GM18511 (cell line): Measurements from ENCODE around the gene SPINDOC.
"Not testable (repeated sequence)": the region's sequence is repeated elsewhere in the genome, so short reads cannot be mapped to it uniquely, and the experiment has no call there.

ENCODE experiments used
- ATAC-seq: cut with Tn5 transposase; IDR thresholded peaks from one replicate; pipeline ENCODE4 v1.9.1; 2021; ENCODE audit warnings: mild to moderate bottlenecking, moderate library complexity; ENCODE audit not compliant: unreplicated experiment

Gene SPINDOC

DNA sequence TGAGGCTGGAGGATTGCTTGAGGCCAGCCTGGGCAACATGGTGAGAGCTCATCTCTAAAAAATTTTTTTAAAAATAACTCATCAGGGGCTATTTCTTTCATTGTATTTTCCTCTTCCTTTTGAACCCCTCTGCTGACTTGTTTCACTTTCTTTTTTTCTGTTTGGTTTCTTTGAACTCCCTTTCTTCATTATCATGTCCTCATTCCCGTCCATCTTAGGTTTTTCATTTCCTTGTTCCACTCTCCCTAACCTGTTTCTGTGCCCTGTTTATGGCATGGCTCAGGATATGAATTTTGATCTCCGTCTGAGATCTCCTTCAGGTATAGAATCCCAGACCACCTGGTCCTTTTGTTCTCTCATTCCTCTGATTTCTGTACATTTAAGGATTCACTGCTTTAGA, 38.1 kb downstream of the SPINDOC start:
- ATAC-seq = no peak

GRCh38 chr11:63853476-63853875, 40.2 kb downstream of the SPINDOC start:
- no peak for ATAC-seq

DNA sequence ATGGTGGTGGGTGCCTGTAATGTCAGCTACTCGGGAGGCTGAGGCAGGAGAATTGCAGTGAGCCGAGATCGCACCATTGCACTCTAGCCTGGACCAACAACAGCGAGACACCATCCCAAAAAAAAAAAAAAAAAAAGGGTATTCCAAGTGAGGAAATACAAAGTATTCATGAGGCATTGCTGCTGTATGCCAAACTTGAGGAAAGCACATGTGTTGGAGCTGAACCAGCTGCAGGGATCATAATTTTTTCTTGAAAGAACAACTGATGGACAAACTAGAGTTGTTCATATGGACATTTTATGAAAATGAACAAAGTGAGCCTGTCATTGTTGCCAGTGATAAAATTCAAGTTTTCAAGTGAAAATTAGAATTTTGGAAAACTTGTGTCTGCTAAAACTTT, 41.4 kb downstream of the SPINDOC start:
- no peak for ATAC-seq

DNA sequence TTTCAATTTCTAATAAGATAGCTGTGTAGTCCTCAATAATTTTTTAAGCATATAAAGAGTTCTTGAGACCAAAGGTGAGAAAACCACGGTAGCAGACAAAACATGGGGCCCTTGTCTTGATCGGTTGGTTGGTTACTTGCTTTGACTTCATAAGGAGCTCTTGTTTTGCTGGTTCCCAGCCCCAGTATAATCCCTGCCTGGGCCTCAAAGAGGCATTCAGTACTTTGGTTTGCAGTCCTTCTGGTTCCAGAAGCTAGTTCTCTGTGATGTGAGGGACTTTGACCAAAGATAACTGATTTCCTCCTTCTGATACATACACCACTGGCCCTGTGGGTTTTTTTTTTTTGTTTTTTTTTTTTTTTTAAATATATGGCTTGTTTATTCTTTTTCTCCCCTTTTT, 42.7 kb downstream of the SPINDOC start:
- no peak for ATAC-seq

GRCh38 chr11:63858628-63859550, 45.6 kb downstream of the SPINDOC start:
- ATAC-seq = no peak

GRCh38 chr11:63862923-63863322, 49.7 kb downstream of the SPINDOC start:
- no peak for ATAC-seq

- ATAC-seq = not testable (repeated sequence)
Measured at GRCh38 chr11:63863620-63864019, 50.4 kb downstream of the SPINDOC start.

DNA sequence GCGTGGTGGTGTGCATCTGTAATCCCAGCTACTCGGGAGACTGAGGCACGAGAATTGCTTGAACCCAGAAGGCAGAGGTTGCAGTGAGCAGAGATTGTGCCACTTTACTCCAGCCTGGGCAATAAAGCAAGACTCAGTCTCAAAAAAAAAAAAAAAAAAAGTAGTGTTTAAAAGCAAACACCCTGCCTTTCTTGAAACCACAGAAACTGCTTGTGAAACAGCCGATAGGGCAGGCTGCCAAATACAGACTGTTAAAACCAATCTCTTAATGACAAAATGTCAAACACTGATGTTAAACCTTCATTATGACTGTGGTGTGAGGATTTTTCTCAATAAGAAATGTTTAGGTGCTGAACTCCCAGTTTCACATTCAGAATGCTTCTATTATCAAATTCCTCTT, 53.0 kb downstream of the SPINDOC start:
- no peak for ATAC-seq

DNA sequence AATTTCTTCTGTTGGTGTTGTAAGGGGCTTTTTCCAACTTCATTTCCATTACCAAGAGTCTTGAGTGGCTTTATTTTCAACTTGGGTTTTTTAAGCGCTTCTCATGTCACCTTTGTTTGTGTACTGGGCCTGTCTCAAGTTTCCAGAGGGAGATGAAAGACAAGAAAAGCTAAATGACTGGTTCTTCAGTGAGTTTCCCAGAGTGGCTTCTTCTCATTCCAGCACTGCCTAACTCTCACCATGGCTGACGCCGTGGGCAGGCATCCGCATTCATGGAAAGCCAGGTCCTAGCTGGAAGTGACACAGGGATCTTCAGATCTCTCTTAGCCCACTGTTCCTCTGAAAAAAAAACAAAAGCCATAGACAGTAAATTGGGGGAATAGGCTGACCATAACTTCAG, 54.3 kb downstream of the SPINDOC start:
- ATAC-seq = no peak

- no peak for ATAC-seq
Measured at GRCh38 chr11:63868399-63869064, 55.3 kb downstream of the SPINDOC start.

DNA sequence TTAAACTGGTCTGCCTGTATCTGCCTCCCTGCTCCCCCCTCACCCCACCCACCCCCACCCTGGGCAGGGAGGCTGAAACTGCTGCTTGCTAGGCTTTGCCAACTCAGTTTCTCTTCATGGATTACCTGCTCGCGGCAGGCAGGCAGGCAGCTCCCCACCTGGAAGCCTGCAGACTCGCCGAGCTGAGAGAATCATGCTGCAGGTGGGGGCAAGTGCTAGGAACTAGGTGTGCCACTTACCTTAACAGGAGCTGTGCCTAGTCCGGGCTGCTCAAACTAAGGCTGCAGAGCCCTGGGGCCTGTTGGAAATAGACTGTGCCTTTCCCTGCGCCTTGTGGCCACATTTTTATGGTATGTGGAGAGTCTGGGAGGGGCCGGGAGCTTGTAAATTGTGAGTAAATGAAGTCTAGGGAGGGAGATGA, 55.9 kb downstream of the SPINDOC start:
- no peak for ATAC-seq

- no peak for ATAC-seq
Measured at GRCh38 chr11:63869683-63870082, 56.4 kb downstream of the SPINDOC start.

DNA sequence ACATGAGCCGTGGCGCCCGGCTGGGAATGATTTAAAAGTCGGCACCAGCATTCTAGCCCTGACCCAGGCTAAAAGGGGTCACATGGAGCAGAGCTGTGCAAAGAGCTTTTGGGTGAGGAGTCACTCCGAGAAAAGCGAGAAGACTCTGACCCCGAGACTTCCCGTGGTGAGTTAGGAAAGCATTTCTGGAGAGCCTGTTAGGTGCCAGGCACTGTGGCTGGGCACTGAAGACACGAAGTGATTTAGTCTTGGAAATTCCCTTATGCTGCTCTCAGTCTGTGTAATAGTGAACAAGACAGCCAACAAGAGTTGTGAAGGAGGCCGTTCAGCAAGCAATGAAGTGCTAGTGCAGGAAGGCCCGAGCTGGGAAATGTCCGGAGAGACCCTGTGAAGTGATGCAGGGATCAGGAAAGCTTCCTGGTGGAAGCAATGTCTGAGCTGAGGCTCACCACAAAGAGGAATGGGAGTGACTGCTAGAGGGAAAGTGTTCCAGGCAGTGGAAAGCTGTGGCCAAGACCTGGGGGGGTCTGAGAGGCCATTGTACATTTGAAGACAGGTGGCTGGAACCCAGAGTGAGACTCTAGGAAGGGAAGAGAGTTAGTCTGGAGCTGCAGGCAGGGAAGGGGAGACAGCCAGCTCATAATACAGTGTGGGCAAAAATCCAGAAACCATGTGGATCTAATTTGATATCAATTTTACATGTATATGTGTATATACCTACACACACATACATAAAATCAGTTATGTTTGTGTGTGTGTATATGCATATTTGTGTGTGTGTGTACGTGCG, 57.3 kb downstream of the SPINDOC start:
- ATAC-seq = no peak

- ATAC-seq = peak; percentile 96
Measured at GRCh38 chr11:63871962-63872799, 58.9 kb downstream of the SPINDOC start.

DNA sequence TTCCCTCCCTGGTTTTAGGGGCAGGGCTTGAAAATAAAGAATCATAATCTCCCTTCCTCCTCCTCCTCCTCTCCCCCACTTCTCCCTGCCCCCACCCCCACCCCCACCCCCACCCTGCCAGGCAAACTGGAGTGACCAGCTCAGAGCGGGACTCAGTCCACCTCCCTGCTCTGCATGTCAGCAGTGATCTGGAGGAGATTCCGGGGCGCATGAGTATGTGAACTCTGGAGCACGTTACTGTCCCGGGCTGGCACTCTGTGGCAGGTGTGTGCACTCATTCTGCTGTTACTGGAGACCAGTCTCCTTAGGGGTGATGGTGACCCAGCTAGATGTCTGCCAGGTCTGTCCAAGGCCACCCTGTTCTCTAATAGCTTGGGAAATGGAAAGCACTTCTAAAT, 59.5 kb downstream of the SPINDOC start:
- no peak for ATAC-seq

DNA sequence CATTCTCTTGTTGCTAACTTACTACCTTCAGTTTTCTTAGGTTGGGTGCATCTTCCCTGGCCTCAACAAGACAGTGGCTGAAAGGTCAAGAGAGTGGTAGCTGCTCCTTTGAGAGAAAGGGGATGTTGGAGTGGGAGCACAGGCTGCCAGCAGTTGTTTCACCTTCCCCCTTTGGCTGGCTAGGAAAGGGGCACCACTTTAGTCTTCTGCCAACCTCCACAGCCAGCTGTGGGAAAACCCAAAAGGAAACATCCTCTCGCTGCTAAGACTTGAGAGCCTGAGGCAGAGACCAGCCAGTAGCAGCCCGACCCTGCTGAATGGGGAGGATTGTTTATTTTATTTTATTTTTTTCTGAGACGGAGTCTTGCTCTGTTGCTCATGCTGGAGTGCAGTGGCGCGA, 60.1 kb downstream of the SPINDOC start:
- no peak for ATAC-seq

GRCh38 chr11:63874511-63874910, 61.3 kb downstream of the SPINDOC start:
- ATAC-seq = no peak

- no peak for ATAC-seq
Measured at GRCh38 chr11:63875506-63876065, 62.3 kb downstream of the SPINDOC start.

GRCh38 chr11:63876616-63877015, 63.4 kb downstream of the SPINDOC start:
- no peak for ATAC-seq
